ENCODE measurements around the gene CD4.

The CD4 gene

DNA sequence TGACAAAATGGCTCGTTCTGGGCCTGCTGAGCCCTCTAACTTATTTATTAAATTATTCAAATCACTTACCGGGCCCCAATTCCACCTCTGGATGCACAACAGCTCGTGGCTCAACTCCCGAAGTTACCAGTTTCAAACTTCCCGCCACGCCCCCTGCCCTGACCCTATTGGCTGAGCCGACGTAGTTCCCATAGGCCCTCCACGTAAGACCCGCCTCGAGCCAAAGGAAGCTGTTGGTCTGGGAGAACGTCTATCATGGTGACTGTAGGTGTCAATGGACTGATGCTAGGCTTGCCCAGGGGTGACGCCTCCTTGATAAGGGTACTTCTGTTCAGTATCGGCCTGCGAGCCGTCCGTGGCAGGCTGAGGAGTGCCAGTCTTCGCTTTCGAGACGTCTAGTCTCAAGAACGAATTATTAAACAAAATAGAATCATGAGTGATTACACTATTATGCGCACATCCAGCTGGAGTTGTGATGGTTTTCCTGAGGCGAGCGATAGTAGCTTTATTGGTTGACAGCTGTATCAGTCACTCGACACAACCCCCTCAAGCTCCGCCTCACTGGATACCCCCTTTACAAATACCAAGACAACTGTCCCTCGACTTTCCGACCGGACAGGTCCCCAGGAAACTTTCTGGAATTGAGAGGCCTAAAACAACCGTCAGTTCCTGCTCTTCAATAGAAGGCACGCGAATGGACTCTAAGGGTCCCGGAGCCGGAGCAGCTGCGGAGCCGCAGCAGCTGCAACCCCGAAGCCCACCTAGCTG, 62.0 kb downstream of the CD4 start, which contains the start of gene CDCA3:
TSS of gene CDCA3 (minus strand) at position 134 of the 768 bp plus-strand sequence. CDS start 334 bp downstream, outside the sequence.
- TF ChIP-seq, protein P1, sequence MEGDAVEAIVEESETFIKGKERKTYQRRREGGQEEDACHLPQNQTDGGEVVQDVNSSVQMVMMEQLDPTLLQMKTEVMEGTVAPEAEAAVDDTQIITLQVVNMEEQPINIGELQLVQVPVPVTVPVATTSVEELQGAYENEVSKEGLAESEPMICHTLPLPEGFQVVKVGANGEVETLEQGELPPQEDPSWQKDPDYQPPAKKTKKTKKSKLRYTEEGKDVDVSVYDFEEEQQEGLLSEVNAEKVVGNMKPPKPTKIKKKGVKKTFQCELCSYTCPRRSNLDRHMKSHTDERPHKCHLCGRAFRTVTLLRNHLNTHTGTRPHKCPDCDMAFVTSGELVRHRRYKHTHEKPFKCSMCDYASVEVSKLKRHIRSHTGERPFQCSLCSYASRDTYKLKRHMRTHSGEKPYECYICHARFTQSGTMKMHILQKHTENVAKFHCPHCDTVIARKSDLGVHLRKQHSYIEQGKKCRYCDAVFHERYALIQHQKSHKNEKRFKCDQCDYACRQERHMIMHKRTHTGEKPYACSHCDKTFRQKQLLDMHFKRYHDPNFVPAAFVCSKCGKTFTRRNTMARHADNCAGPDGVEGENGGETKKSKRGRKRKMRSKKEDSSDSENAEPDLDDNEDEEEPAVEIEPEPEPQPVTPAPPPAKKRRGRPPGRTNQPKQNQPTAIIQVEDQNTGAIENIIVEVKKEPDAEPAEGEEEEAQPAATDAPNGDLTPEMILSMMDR (IDR thresholded peaks at IDR 0.05; ENCODE audit: low read depth, low read length), result no peak
- H3K4me3 ChIP-seq (ENCODE audit: low read depth, low read length), result peak within 1 kb of the TSS; percentile 83
- DNase-seq (ENCODE audit: low read depth, low spot score), result peak; percentile 98
- in situ Hi-C loops (cut with HindIII; ENCODE audit: low sequenced_read_pairs), result no loop called here

GRCh38 chr12:6851921-6852650, 62.8 kb downstream of the CD4 start, which contains the start of gene USP5:
USP5 (plus strand) TSS chr12:6852150; CDS start chr12:6852180, 30 bp downstream.
- in situ Hi-C loops (cut with HindIII; ENCODE audit: low sequenced_read_pairs), result no loop called here
- H3K4me3 ChIP-seq (ENCODE audit: low read depth, low read length), result peak within 1 kb of the TSS; percentile 83
- TF ChIP-seq, protein P1 (IDR thresholded peaks at IDR 0.05; ENCODE audit: low read depth, low read length), result no peak
- DNase-seq (ENCODE audit: low read depth, low spot score), result peak; percentile 100

- TF ChIP-seq, protein P1 (IDR thresholded peaks at IDR 0.05; ENCODE audit: low read depth, low read length), result no peak
- peak; percentile 79 for DNase-seq (ENCODE audit: low read depth, low spot score)
- peak overlapping the region; percentile 83 for H3K4me3 ChIP-seq (ENCODE audit: low read depth, low read length)
Observed at GRCh38 chr12:6852651-6853354, 63.5 kb downstream of the CD4 start.

DNA sequence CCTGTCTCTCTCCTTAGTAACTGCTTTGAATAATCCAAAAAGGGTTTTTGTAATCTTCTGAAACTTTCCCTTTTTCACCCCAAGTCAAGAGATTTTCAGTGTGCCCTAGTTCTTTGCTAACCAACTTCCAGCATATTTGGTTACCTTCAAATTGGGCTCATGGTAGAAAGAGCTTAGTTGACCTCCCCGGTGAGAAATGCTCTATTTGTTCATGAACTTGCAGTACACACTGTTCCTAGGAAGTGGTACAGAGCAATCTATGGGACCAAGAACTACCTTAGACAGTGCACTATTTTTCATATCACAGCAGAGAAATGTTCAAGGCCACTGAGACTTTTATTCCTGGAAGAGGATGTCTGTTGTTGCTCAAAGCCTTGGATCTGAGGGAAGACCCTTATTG, 64.3 kb downstream of the CD4 start:
- TF ChIP-seq, protein P1 (IDR thresholded peaks at IDR 0.05; ENCODE audit: low read depth, low read length), result no peak
- in situ Hi-C loops (cut with HindIII; ENCODE audit: low sequenced_read_pairs), result no loop called here
- H3K4me3 ChIP-seq (ENCODE audit: low read depth, low read length), result peak overlapping the region; percentile 83
- DNase-seq (ENCODE audit: low read depth, low spot score), result no peak

More at GRCh38 chr12:6852651-6853354, 63.5 kb downstream of the CD4 start:
- in situ Hi-C loops (cut with HindIII; ENCODE audit: low sequenced_read_pairs), result no loop called here

- in situ Hi-C loops (cut with HindIII; ENCODE audit: low sequenced_read_pairs), result no loop called here
- DNase-seq (ENCODE audit: low read depth, low spot score), result no peak
- TF ChIP-seq, protein P1 (IDR thresholded peaks at IDR 0.05; ENCODE audit: low read depth, low read length), result no peak
- H3K4me3 ChIP-seq (ENCODE audit: low read depth, low read length), result no peak overlapping the region
Observed at GRCh38 chr12:6854036-6854435, 64.7 kb downstream of the CD4 start.

DNA sequence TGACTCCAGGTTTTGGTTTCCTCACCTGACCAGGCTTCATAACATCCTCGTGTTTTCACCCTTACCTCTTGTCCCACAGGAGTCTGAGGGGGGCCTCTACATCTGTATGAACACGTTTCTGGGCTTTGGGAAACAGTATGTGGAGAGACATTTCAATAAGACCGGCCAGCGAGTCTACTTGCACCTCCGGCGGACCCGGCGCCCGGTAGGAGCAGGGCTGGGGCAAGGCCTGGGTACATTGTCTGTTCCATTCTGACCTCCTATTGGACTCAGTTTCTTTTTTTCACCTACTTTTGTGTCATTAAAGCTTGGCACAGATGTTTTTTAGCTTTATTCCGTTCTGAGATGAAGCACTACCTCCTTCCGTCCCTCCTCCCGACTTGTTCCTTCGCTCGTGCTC, 66.0 kb downstream of the CD4 start:
- H3K4me3 ChIP-seq (ENCODE audit: low read depth, low read length), result no peak overlapping the region
- DNase-seq (ENCODE audit: low read depth, low spot score), result no peak
- in situ Hi-C loops (cut with HindIII; ENCODE audit: low sequenced_read_pairs), result no loop called here
- TF ChIP-seq, protein P1 (IDR thresholded peaks at IDR 0.05; ENCODE audit: low read depth, low read length), result no peak
